ENCODE results near the gene MISP. TPM values are rescaled to one million over a fixed set of nuclear protein-coding genes. Genes with fewer than 3 reads are reported as not detected.

The MISP gene
- total and polyA plus RNA-seq, 2 of the 4 experiments (the other 2 are of a cell fraction) = not detected

DNA sequence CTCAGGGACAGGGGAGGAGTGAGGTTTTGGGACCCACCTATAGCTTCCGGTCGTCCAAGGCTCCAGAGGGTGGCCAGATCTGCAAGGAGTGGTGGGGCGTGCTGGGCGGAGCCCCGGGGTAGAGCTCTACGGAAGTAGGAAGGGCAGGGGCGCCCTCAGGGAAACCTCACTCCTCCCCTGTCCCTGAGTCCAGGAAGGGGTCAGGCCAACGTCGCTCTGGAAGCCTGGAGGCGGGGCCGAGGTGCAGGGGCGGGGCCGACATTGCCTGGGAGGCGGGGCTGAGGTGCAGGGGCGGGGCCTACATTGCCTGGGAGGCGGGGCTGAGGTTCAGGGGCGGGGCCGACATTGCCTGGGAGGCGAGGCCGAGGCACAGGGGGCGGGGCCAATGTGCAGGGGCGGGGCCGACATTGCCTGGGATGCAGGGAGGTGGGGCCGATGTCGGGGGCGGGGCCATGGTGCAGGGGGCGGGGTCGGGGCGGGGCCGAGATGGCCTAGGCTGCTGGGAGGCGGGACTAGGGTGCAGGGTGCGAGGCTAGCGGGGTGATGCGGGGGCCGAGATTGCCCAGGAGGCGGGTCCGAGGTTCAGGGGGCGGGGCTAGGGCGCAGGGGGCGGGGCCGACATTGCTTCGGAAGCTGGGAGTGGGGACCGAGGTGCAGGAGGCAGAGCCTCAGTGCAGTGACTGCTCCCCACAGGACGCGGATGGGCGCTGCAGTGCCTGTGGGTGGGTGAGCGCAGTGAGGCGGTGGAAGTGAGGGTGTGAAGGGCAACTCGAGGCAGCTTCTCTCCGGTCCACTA, 47.1 kb upstream of the MISP start:
- Histone ChIP-seq H3K9me3 (ENCODE audit: control insufficient read depth, insufficient read depth, low read length) (no peaks in the 10 kb centered on the region), H3K4ac (ENCODE audit: low read depth, low read length) (no peak overlapping the region), H3K23ac (ENCODE audit: low read depth, low read length) (no peak overlapping the region), H3K9ac (ENCODE audit: low read depth, low read length) (no peak overlapping the region), H2BK5ac (ENCODE audit: low read depth, low read length, poor library complexity, severe bottlenecking) (no peak overlapping the region), H3K9me1 (ENCODE audit: insufficient read depth, low read length) (no peaks in the 10 kb centered on the region), H4K91ac (ENCODE audit: insufficient read depth, low read depth, low read length) (no peak overlapping the region), H3K56ac (ENCODE audit: extremely low read depth, insufficient read depth, low read length) (no peak overlapping the region), H2AK5ac (ENCODE audit: low read depth, low read length) (no peak overlapping the region), H4K8ac (ENCODE audit: low read depth in 2 of 2, low read length in 2 of 2) (0 out of 4 replicates have a peak overlapping the region, but pooled peaks of 1 of the 2 experiments have one; percentile 16), H3K4me2 (ENCODE audit: low read depth, low read length) (no peak overlapping the region), H2AK9ac (replicated peaks; ENCODE audit: low read depth, low read length, poor library complexity) (no peak overlapping the region), H2BK120ac (ENCODE audit: low read depth, low read length) (no peak overlapping the region), H3K27ac (ENCODE audit: insufficient read depth, low read length) (no peak overlapping the region), H3K79me1 (ENCODE audit: low read depth in 1 of 2, low read length in 2 of 2) (no peaks in the 10 kb centered on the region), H3K27me3 (ENCODE audit: control insufficient read depth, insufficient read depth, low read length) (peaks cover 6% of the 10 kb centered on the region; the same call in 1 of the 2 replicates), H3K4me1 (ENCODE audit: control insufficient read depth, insufficient read depth, low read length) (peaks cover 5% of the 10 kb centered on the region; the same call in 1 of the 2 replicates), H4K20me1 (ENCODE audit: insufficient read depth, low read length) (no peaks in the 10 kb centered on the region; the same call in 1 of the 2 replicates), H4K5ac (ENCODE audit: low read depth, low read length) (no peak overlapping the region), H3K36me3 (ENCODE audit: control insufficient read depth, insufficient read depth, low read length) (no peaks in the 10 kb centered on the region), H2BK15ac (ENCODE audit: low read depth, low read length) (no peak overlapping the region), H2AFZ (replicated peaks; ENCODE audit: low read length, poor library complexity) (peak overlapping the region; percentile 72), H3K14ac (replicated peaks; ENCODE audit: low read depth, low read length) (no peak overlapping the region), H3K18ac (ENCODE audit: low read depth, low read length) (no peak overlapping the region), H2BK20ac (ENCODE audit: low read depth, low read length) (no peak overlapping the region), H3K4me3 (ENCODE audit: insufficient read depth, low read depth, low read length) (no peak overlapping the region)
- peak; percentile 18 for DNase-seq
- in situ Hi-C loops (cut with MboI; ENCODE audit: low sequenced_read_pairs) = no loop called here
- CTCF ChIA-PET = no interaction called here
- no peak for TF ChIP-seq CEBPB (IDR thresholded peaks at IDR 0.05; ENCODE audit: low read depth, low read length)
- TF ChIP-seq MAFK (IDR thresholded peaks at IDR 0.05; ENCODE audit: low read depth, low read length) = no peak
- TF ChIP-seq RCOR1 (IDR thresholded peaks at IDR 0.05; ENCODE audit: insufficient replicate concordance, low read length) = no peak
- TF ChIP-seq, protein P1, sequence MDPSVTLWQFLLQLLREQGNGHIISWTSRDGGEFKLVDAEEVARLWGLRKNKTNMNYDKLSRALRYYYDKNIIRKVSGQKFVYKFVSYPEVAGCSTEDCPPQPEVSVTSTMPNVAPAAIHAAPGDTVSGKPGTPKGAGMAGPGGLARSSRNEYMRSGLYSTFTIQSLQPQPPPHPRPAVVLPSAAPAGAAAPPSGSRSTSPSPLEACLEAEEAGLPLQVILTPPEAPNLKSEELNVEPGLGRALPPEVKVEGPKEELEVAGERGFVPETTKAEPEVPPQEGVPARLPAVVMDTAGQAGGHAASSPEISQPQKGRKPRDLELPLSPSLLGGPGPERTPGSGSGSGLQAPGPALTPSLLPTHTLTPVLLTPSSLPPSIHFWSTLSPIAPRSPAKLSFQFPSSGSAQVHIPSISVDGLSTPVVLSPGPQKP (IDR thresholded peaks at IDR 0.05; ENCODE audit: borderline replicate concordance, low read depth, low read length) = no peak
- TF ChIP-seq RFX5 (IDR thresholded peaks at IDR 0.05; ENCODE audit: low read depth, low read length) = no peak
- TF ChIP-seq MAZ (IDR thresholded peaks at IDR 0.05; ENCODE audit: borderline replicate concordance, low read depth, low read length) = no peak
- dilution Hi-C loops (cut with HindIII; ENCODE audit: low sequenced_read_pairs, unreplicated experiment) = no loop called here
- no TSS peak for BruUV-seq (replicated peaks)
- POLR2A ChIA-PET (ENCODE audit: unreplicated experiment) = no interaction called here
- intact Hi-C loops (cut with micrococcal nuclease) = no loop called here
- ATAC-seq (ENCODE audit: low read depth) = peak; percentile 68
- no CpG with 5 or more reads among the region's 50 CpGs for WGBS, 2 experiments (ENCODE audit: extremely low coverage in 2 of 2, insufficient read length in 1 of 2)
